NCI-H2081 treated with DMSO at 0.1 percent for 48 hours (cell line): ENCODE data around the gene CTDP1.

Source experiments
- DNase-seq: peaks from one replicate; lab custom pipeline; 2025; lab: John Stamatoyannopoulos, UW

CTDP1 gene

GRCh38 chr18:79643054-79643984, 36.3 kb upstream of the CTDP1 start:
- no peak for DNase-seq

- DNase-seq = no peak
These were observed 35.5 kb upstream of the CTDP1 start for GRCh38 chr18:79644006-79644665.

- no peak for DNase-seq
These were observed 34.9 kb upstream of the CTDP1 start for GRCh38 chr18:79644666-79645057.

GRCh38 chr18:79645291-79645983, 34.2 kb upstream of the CTDP1 start:
- DNase-seq = no peak

- no peak for DNase-seq
These were observed 32.3 kb upstream of the CTDP1 start for GRCh38 chr18:79647307-79647706.

GRCh38 chr18:79650959-79651358, 28.6 kb upstream of the CTDP1 start:
- no peak for DNase-seq

GRCh38 chr18:79657342-79657996, 22.1 kb upstream of the CTDP1 start:
- DNase-seq = no peak

GRCh38 chr18:79658366-79658765, 21.2 kb upstream of the CTDP1 start:
- DNase-seq = no peak

- no peak for DNase-seq
These were observed 19.9 kb upstream of the CTDP1 start for GRCh38 chr18:79659733-79660132.

GRCh38 chr18:79662034-79662433, 17.6 kb upstream of the CTDP1 start:
- DNase-seq = no peak

GRCh38 chr18:79662439-79662838, 17.2 kb upstream of the CTDP1 start:
- DNase-seq = no peak

GRCh38 chr18:79664525-79665125, 15.0 kb upstream of the CTDP1 start:
- DNase-seq = no peak

GRCh38 chr18:79668203-79668602, 11.4 kb upstream of the CTDP1 start:
- no peak for DNase-seq

- DNase-seq = no peak
These were observed 6.9 kb upstream of the CTDP1 start for GRCh38 chr18:79672490-79673276.

GRCh38 chr18:79677221-79677620, 2.4 kb upstream of the CTDP1 start:
- DNase-seq = no peak

GRCh38 chr18:79677840-79678239, 1.8 kb upstream of the CTDP1 start:
- no peak for DNase-seq

- DNase-seq = peak; percentile 95
These were observed 695 bp upstream of the CTDP1 start for GRCh38 chr18:79678665-79679551.

- no peak for DNase-seq
These were observed 687 bp downstream of the CTDP1 start for GRCh38 chr18:79680100-79680879.

- no peak for DNase-seq
These were observed 1.3 kb downstream of the CTDP1 start for GRCh38 chr18:79680891-79681339.
